ENCODE results near the gene PAPOLG. TPM values are rescaled to one million over a fixed set of nuclear protein-coding genes. Genes with fewer than 3 reads are reported as not detected.
"Not testable (repeated sequence)": the region's sequence is repeated elsewhere in the genome, so short reads cannot be mapped to it uniquely, and the experiment has no call there.

Gene PAPOLG
- total RNA-seq, 1 donor from 2014 or later: 14.7 TPM

GRCh38 chr2:60821587-60822302 is 65.7 kb downstream of the PAPOLG start:
- DNase-seq (ENCODE audit: extremely low spot score in 2 of 2): no peak
- Histone ChIP-seq H3K4me1 (no peaks in the 10 kb centered on the region), H3K27me3 (no peaks in the 10 kb centered on the region), H3K27ac (no peak overlapping the region), H3K4me3 (no peak overlapping the region), H3K9me3 (no peaks in the 10 kb centered on the region), H3K36me3 (no peaks in the 10 kb centered on the region)
- TF ChIP-seq POLR2AphosphoS5 (IDR thresholded peaks at IDR 0.05; ENCODE audit: insufficient read depth in 1 of 2, low read depth in 1 of 2) (no peak), POLR2A (IDR thresholded peaks at IDR 0.05) (no peak), CTCF (IDR thresholded peaks at IDR 0.05) (no peak)
- intact Hi-C loops (cut with DNase I): no loop called here

- TF ChIP-seq CTCF (IDR thresholded peaks at IDR 0.05) (no peak), POLR2A (IDR thresholded peaks at IDR 0.05) (no peak), POLR2AphosphoS5 (IDR thresholded peaks at IDR 0.05; ENCODE audit: insufficient read depth in 1 of 2, low read depth in 1 of 2) (no peak)
- intact Hi-C loops (cut with DNase I): no loop called here
- H3K9me3 ChIP-seq: no peaks in the 10 kb centered on the region
- H3K4me1 ChIP-seq: no peaks in the 10 kb centered on the region
- H3K27ac ChIP-seq: no peak overlapping the region
- H3K36me3 ChIP-seq: no peaks in the 10 kb centered on the region
- DNase-seq (ENCODE audit: extremely low spot score in 2 of 2): no peak
- H3K4me3 ChIP-seq: no peak overlapping the region
- H3K27me3 ChIP-seq: no peaks in the 10 kb centered on the region
Observed at GRCh38 chr2:60822987-60823386, 66.9 kb downstream of the PAPOLG start.

GRCh38 chr2:60823694-60824305 is 67.7 kb downstream of the PAPOLG start:
- no peaks in the 10 kb centered on the region for H3K9me3 ChIP-seq
- intact Hi-C loops (cut with DNase I): no loop called here
- H3K36me3 ChIP-seq: no peaks in the 10 kb centered on the region
- H3K27me3 ChIP-seq: no peaks in the 10 kb centered on the region
- no peak for TF ChIP-seq CTCF (IDR thresholded peaks at IDR 0.05)
- no peak for TF ChIP-seq POLR2A (IDR thresholded peaks at IDR 0.05)
- no peak for TF ChIP-seq POLR2AphosphoS5 (IDR thresholded peaks at IDR 0.05; ENCODE audit: insufficient read depth in 1 of 2, low read depth in 1 of 2)
- DNase-seq (ENCODE audit: extremely low spot score in 2 of 2): no peak
- no peaks in the 10 kb centered on the region for H3K4me1 ChIP-seq
- H3K4me3 ChIP-seq: no peak overlapping the region
- no peak overlapping the region for H3K27ac ChIP-seq

GRCh38 chr2:60825666-60826065 is 69.6 kb downstream of the PAPOLG start:
- Histone ChIP-seq H3K9me3 (no peaks in the 10 kb centered on the region), H3K4me3 (no peak overlapping the region), H3K4me1 (no peaks in the 10 kb centered on the region), H3K27ac (no peak overlapping the region), H3K27me3 (no peaks in the 10 kb centered on the region), H3K36me3 (no peaks in the 10 kb centered on the region)
- TF ChIP-seq CTCF (IDR thresholded peaks at IDR 0.05): no peak
- no peak for TF ChIP-seq POLR2A (IDR thresholded peaks at IDR 0.05)
- no peak for TF ChIP-seq POLR2AphosphoS5 (IDR thresholded peaks at IDR 0.05; ENCODE audit: insufficient read depth in 1 of 2, low read depth in 1 of 2)
- intact Hi-C loops (cut with DNase I): loop anchor here (5.0 kb wide), 1 partner anchor 1712 kb away; no protein-coding TSS in a partner anchor
- no peak for DNase-seq (ENCODE audit: extremely low spot score in 2 of 2)

DNA sequence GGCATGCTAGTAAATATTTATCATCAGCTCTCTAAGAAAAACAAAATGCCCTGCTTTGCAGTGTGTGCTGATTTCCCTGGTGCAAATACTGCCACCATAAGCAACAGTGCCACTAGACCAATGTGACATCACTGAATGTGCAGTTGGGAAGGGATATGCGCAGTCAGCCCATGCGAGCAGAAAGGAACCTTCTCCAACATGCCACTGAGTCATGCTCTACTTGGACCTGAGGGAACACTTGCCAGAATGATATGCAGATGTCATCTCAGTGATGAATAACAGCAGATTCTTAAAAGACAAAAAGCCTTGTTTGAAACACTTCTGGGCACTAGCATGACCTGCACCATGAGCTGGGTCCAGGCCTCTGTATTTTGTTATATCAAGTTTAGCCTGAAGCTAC is 70.0 kb downstream of the PAPOLG start:
- Histone ChIP-seq H3K4me1 (no peaks in the 10 kb centered on the region), H3K27me3 (no peaks in the 10 kb centered on the region), H3K9me3 (no peaks in the 10 kb centered on the region), H3K36me3 (no peaks in the 10 kb centered on the region), H3K27ac (no peak overlapping the region), H3K4me3 (no peak overlapping the region)
- intact Hi-C loops (cut with DNase I): loop anchor here (5.0 kb wide), 1 partner anchor 1711 kb away; no protein-coding TSS in a partner anchor
- TF ChIP-seq POLR2AphosphoS5 (IDR thresholded peaks at IDR 0.05; ENCODE audit: insufficient read depth in 1 of 2, low read depth in 1 of 2) (no peak), POLR2A (IDR thresholded peaks at IDR 0.05) (no peak), CTCF (IDR thresholded peaks at IDR 0.05) (no peak)
- no peak for DNase-seq (ENCODE audit: extremely low spot score in 2 of 2)

GRCh38 chr2:60826860-60827259 is 70.8 kb downstream of the PAPOLG start:
- intact Hi-C loops (cut with DNase I): loop anchor here (5.0 kb wide), 1 partner anchor 1710 kb away; no protein-coding TSS in a partner anchor
- not testable (repeated sequence) for DNase-seq (ENCODE audit: extremely low spot score in 2 of 2); H3K4me1 ChIP-seq; H3K9me3 ChIP-seq; H3K27me3 ChIP-seq; H3K27ac ChIP-seq; H3K36me3 ChIP-seq; H3K4me3 ChIP-seq
